Rectal smooth muscle tissue (tissue), 1 donor: ENCODE data around the gene LANCL2.
A peak's percentile ranks its signal among the peaks of the same experiment; 100 is the strongest.

Experiments
- H3K27ac ChIP-seq: one replicate; pipeline ENCODE4 v1.7.0; 2013; ENCODE audit warnings: low read depth, low read length, inconsistent platforms
- H3K27me3 ChIP-seq: one replicate; pipeline ENCODE4 v1.7.0; 2013; ENCODE audit warnings: low read length; ENCODE audit not compliant: control insufficient read depth, insufficient read depth
- H3K36me3 ChIP-seq: one replicate; pipeline ENCODE4 v1.7.0; 2013; ENCODE audit warnings: low read length; ENCODE audit not compliant: control insufficient read depth, insufficient read depth
- H3K4me1 ChIP-seq: one replicate; pipeline ENCODE4 v1.7.0; 2013; ENCODE audit warnings: low read length; ENCODE audit not compliant: control insufficient read depth, insufficient read depth
- H3K4me3 ChIP-seq: one replicate; pipeline ENCODE4 v1.7.0; 2013; ENCODE audit warnings: low read length
- H3K9ac ChIP-seq: one replicate; pipeline ENCODE4 v1.7.0; 2013; ENCODE audit warnings: low read length

LANCL2 gene

DNA sequence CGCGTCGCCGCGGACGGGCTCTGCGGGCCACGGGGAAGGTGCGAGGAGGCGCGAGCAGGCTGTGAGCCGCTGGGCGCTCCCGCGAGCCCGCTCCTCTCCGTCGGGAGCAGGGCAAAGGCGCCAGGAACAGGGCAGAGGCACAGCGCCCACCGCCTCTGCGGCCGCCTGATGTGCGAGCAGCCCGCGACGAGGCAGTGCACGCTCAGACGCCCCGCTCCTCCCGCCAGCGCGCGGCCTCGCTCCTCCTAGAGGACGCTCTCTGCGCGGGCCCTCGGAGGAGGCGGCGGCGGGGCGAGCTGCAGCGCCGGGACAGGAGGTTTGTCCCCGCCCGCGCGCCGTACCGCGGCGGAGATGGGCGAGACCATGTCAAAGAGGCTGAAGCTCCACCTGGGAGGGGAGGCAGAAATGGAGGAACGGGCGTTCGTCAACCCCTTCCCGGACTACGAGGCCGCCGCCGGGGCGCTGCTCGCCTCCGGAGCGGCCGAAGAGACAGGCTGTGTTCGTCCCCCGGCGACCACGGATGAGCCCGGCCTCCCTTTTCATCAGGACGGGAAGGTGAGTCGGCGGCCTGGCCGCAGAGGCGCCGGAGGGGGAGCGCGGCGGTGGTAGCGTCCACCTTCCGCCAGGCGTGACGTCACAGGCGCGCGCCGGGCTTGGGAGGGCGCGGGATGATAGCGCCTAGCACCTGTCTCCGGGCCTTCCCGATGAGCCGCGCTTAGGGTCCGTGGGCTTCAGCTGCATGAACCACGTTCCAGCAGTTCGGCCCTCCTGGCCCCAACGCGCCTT is 731 bp downstream of the LANCL2 start:
- Histone ChIP-seq H3K27me3 (no peaks in the 10 kb centered on the region), H3K27ac (peak overlapping the region; percentile 97), H3K9ac (peak overlapping the region; percentile 96), H3K4me1 (peaks cover 6% of the 10 kb centered on the region), H3K4me3 (peak overlapping the region; percentile 95), H3K36me3 (no peaks in the 10 kb centered on the region)

DNA sequence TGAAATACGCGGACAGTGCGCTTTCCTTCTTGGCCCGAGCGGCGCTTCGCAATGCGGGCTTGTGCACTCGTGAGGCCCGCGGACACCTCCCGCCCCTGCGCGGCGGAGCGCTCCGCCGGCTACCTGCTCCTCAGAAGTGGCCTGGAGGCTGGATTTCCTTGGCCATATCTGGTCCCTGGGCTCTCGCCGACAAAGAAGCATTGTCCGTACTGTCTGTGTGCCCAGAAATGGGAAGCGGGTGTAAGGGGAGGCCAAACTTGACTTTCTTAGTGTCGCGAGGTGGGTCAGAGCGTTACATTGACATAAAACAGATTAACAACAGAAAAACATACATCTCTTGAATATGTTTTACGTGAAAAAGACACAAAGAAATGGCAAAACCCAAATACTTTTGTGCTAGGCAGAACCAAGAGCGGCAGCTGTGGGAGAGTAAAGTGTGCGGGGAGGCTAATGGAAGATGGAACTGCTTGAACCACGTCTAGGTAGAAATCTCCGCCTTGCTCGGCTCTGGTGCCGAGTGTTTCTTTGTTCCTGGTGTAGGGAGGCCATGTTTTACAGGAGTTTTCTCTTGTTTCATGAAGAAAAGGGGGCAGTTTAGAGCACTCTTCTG is 1.4 kb downstream of the LANCL2 start:
- Histone ChIP-seq H3K27me3 (no peaks in the 10 kb centered on the region), H3K36me3 (no peaks in the 10 kb centered on the region), H3K9ac (peak overlapping the region; percentile 96)

DNA sequence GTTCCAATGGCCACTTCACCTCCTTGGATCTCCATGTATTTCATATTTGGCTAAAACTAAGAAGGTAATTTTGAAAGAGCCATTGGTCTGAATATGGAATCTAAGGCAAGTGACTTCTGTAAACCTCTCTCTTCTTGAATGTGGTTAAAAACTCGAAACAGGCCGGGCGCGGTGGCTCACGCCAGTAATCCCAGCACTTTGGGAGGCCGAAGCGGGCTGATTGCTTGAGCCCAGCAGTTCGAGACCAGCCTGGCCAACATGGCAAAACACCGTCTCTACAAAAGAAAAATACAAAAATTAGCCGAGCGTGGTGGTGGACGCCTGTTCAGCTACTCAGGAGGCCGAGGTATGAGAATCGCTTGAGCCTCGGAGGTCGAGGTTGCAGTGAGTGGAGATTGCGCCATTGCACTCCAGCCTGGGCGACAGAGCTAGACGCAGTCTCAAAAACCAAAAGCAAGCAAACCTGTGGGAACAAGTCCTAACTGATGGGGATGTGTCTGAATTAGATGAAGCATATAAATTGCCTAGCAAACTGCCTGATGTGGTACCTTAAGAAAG is 2.2 kb downstream of the LANCL2 start:
- Histone ChIP-seq H3K9ac (peak overlapping the region; percentile 96), H3K36me3 (no peaks in the 10 kb centered on the region), H3K4me3 (peak overlapping the region; percentile 95), H3K27ac (no peak overlapping the region), H3K27me3 (no peaks in the 10 kb centered on the region), H3K4me1 (peaks cover 6% of the 10 kb centered on the region)

More for the DNA sequence above, 1.4 kb downstream of the LANCL2 start:
- H3K4me3 ChIP-seq = peak overlapping the region; percentile 95
- peaks cover 6% of the 10 kb centered on the region for H3K4me1 ChIP-seq
- peak overlapping the region; percentile 97 for H3K27ac ChIP-seq

DNA sequence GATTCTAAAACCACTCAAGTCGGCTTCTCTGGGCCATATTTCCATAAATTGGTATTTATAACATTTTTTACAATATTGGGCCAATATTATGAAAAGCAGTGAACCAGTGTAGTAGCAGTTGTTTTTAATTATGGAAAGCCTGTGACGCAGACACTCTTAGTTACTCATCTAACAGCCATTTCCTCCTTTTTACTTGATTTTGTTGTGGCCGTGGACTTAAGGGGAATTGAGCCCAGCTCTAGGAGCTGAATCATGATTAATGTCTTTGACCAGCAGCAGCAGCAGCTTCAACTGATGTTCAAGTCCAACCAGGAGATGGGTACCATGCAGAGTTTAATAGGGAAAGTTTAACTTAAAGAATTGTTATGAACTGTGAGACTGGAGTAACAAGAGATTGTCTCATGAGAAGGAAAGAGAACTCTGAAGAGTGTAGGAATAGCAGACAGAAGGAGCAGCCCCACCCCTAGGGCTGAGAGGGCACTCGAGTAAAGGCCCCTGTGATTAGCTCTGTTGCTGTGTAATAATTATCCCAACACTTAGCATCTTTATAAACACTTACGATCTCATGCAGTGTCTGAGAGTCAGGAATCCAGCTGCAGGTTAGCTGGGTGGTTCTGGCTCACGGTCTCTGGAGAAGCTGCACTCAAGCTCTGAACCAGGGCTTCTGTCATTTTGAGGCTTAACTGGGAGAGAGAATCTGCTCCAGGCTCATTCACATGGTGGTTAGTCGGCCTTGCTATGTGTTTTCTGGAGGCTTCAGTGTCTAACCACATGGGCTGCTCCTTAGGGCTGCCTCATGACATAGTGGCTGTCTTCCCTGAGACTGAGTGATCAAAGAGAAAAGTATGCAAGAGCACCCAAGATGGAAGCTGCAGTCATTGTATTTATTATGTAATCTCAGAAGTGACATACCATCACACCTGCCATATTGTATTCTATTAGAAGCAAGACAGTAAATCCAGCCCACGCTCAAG is 4.6 kb downstream of the LANCL2 start:
- Histone ChIP-seq H3K36me3 (no peaks in the 10 kb centered on the region), H3K27ac (no peak overlapping the region), H3K9ac (no peak overlapping the region)

DNA sequence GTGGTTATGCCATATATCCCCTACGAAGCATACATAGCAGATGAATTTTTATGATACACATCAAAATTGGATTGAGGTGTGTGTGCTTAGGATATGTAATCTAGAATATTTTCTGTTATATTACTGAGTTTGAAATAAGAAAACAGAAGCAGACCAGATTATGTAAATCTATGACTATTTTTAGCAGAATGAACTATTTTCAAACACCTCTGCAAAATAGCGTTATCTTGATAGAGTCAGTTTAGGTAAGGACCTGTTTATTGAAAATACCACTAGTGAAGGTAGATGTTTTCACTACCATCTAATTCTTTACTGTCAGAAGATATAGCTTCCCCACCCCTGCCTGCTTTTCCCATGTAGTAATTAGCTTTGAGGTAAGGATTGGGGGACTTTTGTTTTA is 9.1 kb downstream of the LANCL2 start:
- Histone ChIP-seq H3K4me3 (no peak overlapping the region), H3K27ac (no peak overlapping the region), H3K27me3 (no peaks in the 10 kb centered on the region), H3K4me1 (no peaks in the 10 kb centered on the region), H3K36me3 (no peaks in the 10 kb centered on the region), H3K9ac (no peak overlapping the region)

More for the DNA sequence above, 4.6 kb downstream of the LANCL2 start:
- H3K27me3 ChIP-seq = no peaks in the 10 kb centered on the region
- H3K4me1 ChIP-seq = peaks cover 6% of the 10 kb centered on the region
- H3K4me3 ChIP-seq = no peak overlapping the region

DNA sequence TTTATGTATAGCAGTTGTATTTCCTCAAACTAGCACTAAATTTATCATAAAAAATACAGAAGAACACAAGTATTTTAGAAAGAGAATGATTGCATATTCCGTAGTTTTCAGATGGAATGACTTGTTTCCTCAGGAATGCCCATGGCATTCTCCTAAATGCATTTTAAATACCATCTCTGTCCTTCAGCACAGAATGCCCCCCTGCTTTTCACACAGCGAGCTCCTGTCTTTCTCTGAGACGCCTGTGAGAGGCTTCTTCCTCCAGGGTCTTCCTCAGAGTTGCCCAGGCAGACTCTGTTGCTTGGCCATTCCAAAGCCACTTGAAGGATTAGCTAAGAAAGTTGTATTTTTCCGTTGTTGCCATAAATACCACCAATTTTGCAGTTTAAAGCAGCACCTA is 10.1 kb downstream of the LANCL2 start:
- no peaks in the 10 kb centered on the region for H3K36me3 ChIP-seq
- H3K9ac ChIP-seq = no peak overlapping the region
- no peaks in the 10 kb centered on the region for H3K27me3 ChIP-seq
- no peak overlapping the region for H3K27ac ChIP-seq
- H3K4me3 ChIP-seq = no peak overlapping the region
- H3K4me1 ChIP-seq = no peaks in the 10 kb centered on the region

DNA sequence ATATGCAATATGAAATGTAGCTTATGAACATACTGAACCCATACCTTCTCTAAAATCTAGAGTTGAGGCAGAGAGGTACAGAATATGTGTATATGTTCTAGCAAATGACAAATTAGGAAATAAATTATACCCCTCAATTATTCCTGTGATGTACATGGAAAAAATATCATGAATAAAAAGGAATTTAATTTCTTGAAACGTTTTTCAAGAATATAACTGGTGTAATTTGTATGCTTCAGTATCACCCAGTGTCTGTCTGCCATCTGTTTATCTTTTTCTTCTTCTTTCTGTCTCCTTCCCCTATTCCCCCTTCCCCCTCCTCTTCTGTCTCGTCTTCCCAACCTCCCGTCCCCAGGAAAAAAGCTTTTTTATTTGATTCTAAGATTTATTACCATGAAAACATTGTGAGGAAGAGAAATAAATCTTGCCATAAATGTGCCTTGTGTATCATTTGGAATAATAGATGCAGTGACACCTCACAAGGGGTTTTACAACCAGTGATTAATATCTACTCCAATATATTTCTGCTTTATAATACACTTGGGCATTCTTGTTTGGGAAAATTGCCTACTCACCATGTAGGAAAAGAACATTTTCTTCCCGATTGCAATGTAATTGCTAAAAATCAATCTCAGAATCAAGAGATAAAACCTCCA is 12.2 kb downstream of the LANCL2 start:
- H3K9ac ChIP-seq = no peak overlapping the region
- no peaks in the 10 kb centered on the region for H3K36me3 ChIP-seq
- H3K27ac ChIP-seq = no peak overlapping the region
- no peaks in the 10 kb centered on the region for H3K4me1 ChIP-seq
- no peaks in the 10 kb centered on the region for H3K27me3 ChIP-seq
- no peak overlapping the region for H3K4me3 ChIP-seq

DNA sequence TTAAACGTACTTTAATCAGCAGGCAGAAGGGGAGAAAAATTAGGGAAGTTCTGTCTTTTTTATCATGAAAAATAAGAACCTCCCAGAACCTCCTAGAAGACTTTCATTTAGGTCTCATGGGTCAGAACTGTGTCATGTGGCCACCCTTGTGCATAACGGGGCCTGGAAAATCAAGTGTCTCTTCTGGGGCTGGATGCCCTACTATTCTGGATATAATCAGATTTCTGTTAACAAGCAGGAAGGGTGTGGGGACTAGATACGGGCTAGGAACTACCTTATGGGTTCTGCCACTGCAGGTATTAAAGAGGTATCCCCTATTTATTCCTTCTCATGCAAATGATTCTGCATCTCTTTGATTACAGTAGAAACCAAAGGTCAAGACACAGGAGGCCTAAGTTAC is 14.1 kb downstream of the LANCL2 start:
- no peaks in the 10 kb centered on the region for H3K36me3 ChIP-seq
- no peak overlapping the region for H3K27ac ChIP-seq

DNA sequence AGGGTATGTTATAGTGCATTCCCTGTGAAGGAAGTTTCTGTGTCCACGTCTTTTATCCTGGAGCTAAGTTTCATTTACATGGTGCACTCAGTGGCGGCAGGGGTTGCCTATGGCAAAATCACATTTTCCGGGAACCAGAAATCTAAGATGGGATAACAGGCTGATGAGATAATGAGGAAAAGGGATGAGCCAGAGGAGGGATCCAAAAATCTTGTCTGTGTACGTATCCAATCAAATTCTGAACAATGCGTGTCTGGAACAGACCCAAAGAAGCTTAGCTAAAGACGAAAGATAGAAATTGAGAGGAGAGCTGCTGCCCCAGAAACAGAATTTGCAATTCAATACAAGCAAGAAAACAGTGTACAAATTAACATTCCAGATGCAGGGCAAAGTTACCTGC is 16.1 kb downstream of the LANCL2 start:
- Histone ChIP-seq H3K27ac (no peak overlapping the region), H3K4me3 (no peak overlapping the region), H3K9ac (no peak overlapping the region), H3K4me1 (no peaks in the 10 kb centered on the region), H3K27me3 (no peaks in the 10 kb centered on the region), H3K36me3 (no peaks in the 10 kb centered on the region)

More for the DNA sequence above, 14.1 kb downstream of the LANCL2 start:
- Histone ChIP-seq H3K27me3 (no peaks in the 10 kb centered on the region), H3K4me1 (no peaks in the 10 kb centered on the region), H3K9ac (no peak overlapping the region), H3K4me3 (no peak overlapping the region)

DNA sequence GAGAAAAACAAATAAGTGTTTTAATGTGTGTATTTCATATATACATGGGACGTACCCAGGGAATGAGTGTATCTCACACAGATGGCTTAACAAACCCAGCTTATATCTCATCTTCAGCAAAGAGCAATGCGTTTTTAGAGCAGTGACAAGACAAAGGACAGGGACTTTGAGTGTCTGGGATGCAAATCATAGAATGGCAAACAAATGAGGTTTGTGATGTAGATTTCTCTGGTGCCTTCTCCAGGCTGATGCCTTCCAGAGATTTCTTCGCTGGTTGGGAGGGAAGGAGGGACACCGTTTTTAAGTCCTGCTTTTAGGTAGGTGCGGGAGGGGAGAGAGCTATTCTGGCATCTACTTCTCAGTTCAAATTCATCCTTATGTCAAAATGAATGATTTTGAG is 16.6 kb downstream of the LANCL2 start:
- Histone ChIP-seq H3K9ac (no peak overlapping the region), H3K4me3 (no peak overlapping the region), H3K36me3 (no peaks in the 10 kb centered on the region), H3K27ac (no peak overlapping the region), H3K27me3 (no peaks in the 10 kb centered on the region), H3K4me1 (no peaks in the 10 kb centered on the region)

DNA sequence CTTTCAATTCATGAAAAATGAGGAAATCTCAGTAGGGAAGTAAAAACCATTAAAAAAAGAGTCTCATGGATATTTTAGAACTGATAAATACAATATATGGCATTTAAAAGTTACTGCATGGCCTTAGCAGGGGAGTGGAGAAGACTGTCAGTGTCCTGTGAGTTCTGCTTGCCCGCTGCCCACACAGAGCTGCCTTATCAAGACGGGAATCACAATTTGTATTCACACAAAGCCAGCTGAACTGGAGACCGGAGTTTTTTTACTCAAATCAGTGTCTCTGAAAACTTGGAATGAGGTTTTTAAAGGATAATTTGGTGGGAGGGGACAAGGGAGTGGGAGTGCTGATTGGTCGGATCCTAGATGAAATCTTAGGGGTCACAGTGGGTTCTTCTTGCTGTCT is 17.1 kb downstream of the LANCL2 start:
- no peak overlapping the region for H3K9ac ChIP-seq
- H3K36me3 ChIP-seq = no peaks in the 10 kb centered on the region
- no peaks in the 10 kb centered on the region for H3K4me1 ChIP-seq
- H3K27me3 ChIP-seq = no peaks in the 10 kb centered on the region
- H3K27ac ChIP-seq = no peak overlapping the region
- H3K4me3 ChIP-seq = no peak overlapping the region
